IPS-20b (cell line): ENCODE data around the gene SLC17A7.

ENCODE experiments used
- H3K27ac ChIP-seq: one replicate; pipeline ENCODE4 v1.5.1; 2013; ENCODE audit warnings: low read length
- H3K27me3 ChIP-seq: 2 replicates; pipeline ENCODE4 v1.6.1; 2013; ENCODE audit warnings: mild to moderate bottlenecking, low read length, inconsistent platforms; ENCODE audit not compliant: insufficient read depth
- H3K36me3 ChIP-seq: 2 replicates; pipeline ENCODE4 v1.6.1; 2013; ENCODE audit warnings: low read depth, mild to moderate bottlenecking, inconsistent platforms, low read length, moderate library complexity; ENCODE audit not compliant: insufficient read depth
- H3K4me1 ChIP-seq: 2 replicates; pipeline ENCODE4 v1.6.1; 2013; ENCODE audit warnings: mild to moderate bottlenecking, control low read depth, inconsistent platforms, low read length, moderate library complexity; ENCODE audit not compliant: insufficient read depth
- H3K4me3 ChIP-seq: 2 replicates; pipeline ENCODE4 v1.5.1; 2013; ENCODE audit warnings: mild to moderate bottlenecking, low read length, inconsistent platforms
- H3K9ac ChIP-seq: 2 replicates; pipeline ENCODE4 v1.6.1; 2013; ENCODE audit warnings: low read depth, mild to moderate bottlenecking, inconsistent platforms, low read length, moderate library complexity
- H3K9me3 ChIP-seq: 2 replicates; pipeline ENCODE4 v1.6.1; 2013; ENCODE audit warnings: mild to moderate bottlenecking, low read depth, low read length, inconsistent platforms; ENCODE audit not compliant: insufficient read depth

The SLC17A7 gene

GRCh38 chr19:49440439-49441209 lies 703 bp downstream of the SLC17A7 start:
- Histone ChIP-seq H3K9ac (no peak overlapping the region), H3K36me3 (no peaks in the 10 kb centered on the region), H3K4me3 (peak overlapping the region; percentile 50; the same call in 1 of the 2 replicates), H3K9me3 (no peaks in the 10 kb centered on the region), H3K27ac (no peak overlapping the region), H3K4me1 (peaks cover 13% of the 10 kb centered on the region; the same call in 1 of the 2 replicates), H3K27me3 (peaks cover 67% of the 10 kb centered on the region)

GRCh38 chr19:49439836-49440235 lies 1.5 kb downstream of the SLC17A7 start:
- Histone ChIP-seq H3K27ac (no peak overlapping the region), H3K4me1 (peaks cover 13% of the 10 kb centered on the region; the same call in 1 of the 2 replicates), H3K27me3 (peaks cover 75% of the 10 kb centered on the region), H3K9me3 (no peaks in the 10 kb centered on the region), H3K9ac (no peak overlapping the region), H3K4me3 (no peak overlapping the region), H3K36me3 (no peaks in the 10 kb centered on the region)

GRCh38 chr19:49438261-49438660 lies 3.1 kb downstream of the SLC17A7 start:
- Histone ChIP-seq H3K36me3 (no peaks in the 10 kb centered on the region), H3K9me3 (no peaks in the 10 kb centered on the region), H3K9ac (no peak overlapping the region), H3K4me1 (peaks cover 13% of the 10 kb centered on the region; the same call in 1 of the 2 replicates), H3K27me3 (peaks cover 91% of the 10 kb centered on the region), H3K4me3 (no peak overlapping the region), H3K27ac (no peak overlapping the region)

GRCh38 chr19:49437231-49437630 lies 4.1 kb downstream of the SLC17A7 start:
- H3K27me3 ChIP-seq = peaks cover 99% of the 10 kb centered on the region
- peaks cover 11% of the 10 kb centered on the region; the same call in 1 of the 2 replicates for H3K4me1 ChIP-seq
- no peak overlapping the region for H3K4me3 ChIP-seq
- no peak overlapping the region for H3K27ac ChIP-seq
- no peaks in the 10 kb centered on the region for H3K9me3 ChIP-seq
- no peaks in the 10 kb centered on the region for H3K36me3 ChIP-seq
- H3K9ac ChIP-seq = no peak overlapping the region

- Histone ChIP-seq H3K36me3 (no peaks in the 10 kb centered on the region), H3K9ac (no peak overlapping the region), H3K4me1 (peaks cover 4% of the 10 kb centered on the region; the same call in 1 of the 2 replicates), H3K9me3 (no peaks in the 10 kb centered on the region), H3K27ac (no peak overlapping the region), H3K27me3 (peaks cover 99% of the 10 kb centered on the region), H3K4me3 (peak overlapping the region; percentile 47; the same call in 1 of the 2 replicates)
These were observed 4.8 kb downstream of the SLC17A7 start for GRCh38 chr19:49436381-49437017.

GRCh38 chr19:49435670-49436069 lies 5.7 kb downstream of the SLC17A7 start:
- Histone ChIP-seq H3K27me3 (peaks cover 100% of the 10 kb centered on the region), H3K4me1 (peaks cover 1% of the 10 kb centered on the region; the same call in 1 of the 2 replicates), H3K4me3 (peak overlapping the region; percentile 39; the same call in 1 of the 2 replicates), H3K36me3 (no peaks in the 10 kb centered on the region), H3K9ac (no peak overlapping the region), H3K27ac (no peak overlapping the region), H3K9me3 (no peaks in the 10 kb centered on the region)

- H3K27ac ChIP-seq = no peak overlapping the region
- peaks cover 100% of the 10 kb centered on the region for H3K27me3 ChIP-seq
- no peaks in the 10 kb centered on the region for H3K36me3 ChIP-seq
- no peak overlapping the region for H3K4me3 ChIP-seq
- H3K9me3 ChIP-seq = no peaks in the 10 kb centered on the region
- H3K9ac ChIP-seq = no peak overlapping the region
- H3K4me1 ChIP-seq = no peaks in the 10 kb centered on the region; the same call in 1 of the 2 replicates
These were observed 6.3 kb downstream of the SLC17A7 start for GRCh38 chr19:49434907-49435583.

GRCh38 chr19:49433240-49433901 lies 8.0 kb downstream of the SLC17A7 start:
- peak overlapping the region; percentile 61; the same call in 1 of the 2 replicates for H3K4me3 ChIP-seq
- no peak overlapping the region for H3K27ac ChIP-seq
- peaks cover 98% of the 10 kb centered on the region for H3K27me3 ChIP-seq
- no peak overlapping the region for H3K9ac ChIP-seq
- no peaks in the 10 kb centered on the region for H3K9me3 ChIP-seq
- H3K4me1 ChIP-seq = peaks cover 8% of the 10 kb centered on the region; the same call in 1 of the 2 replicates
- no peaks in the 10 kb centered on the region for H3K36me3 ChIP-seq

GRCh38 chr19:49432141-49433073 lies 8.9 kb downstream of the SLC17A7 start:
- Histone ChIP-seq H3K36me3 (no peaks in the 10 kb centered on the region), H3K9me3 (no peaks in the 10 kb centered on the region), H3K9ac (no peak overlapping the region), H3K4me3 (peak overlapping the region; percentile 61), H3K27ac (no peak overlapping the region), H3K27me3 (peaks cover 97% of the 10 kb centered on the region), H3K4me1 (peaks cover 8% of the 10 kb centered on the region; the same call in 1 of the 2 replicates)

- Histone ChIP-seq H3K9ac (no peak overlapping the region), H3K36me3 (no peaks in the 10 kb centered on the region), H3K4me3 (no peak overlapping the region), H3K4me1 (peaks cover 13% of the 10 kb centered on the region; the same call in 1 of the 2 replicates), H3K27me3 (peaks cover 97% of the 10 kb centered on the region), H3K27ac (no peak overlapping the region), H3K9me3 (no peaks in the 10 kb centered on the region)
These were observed 10.0 kb downstream of the SLC17A7 start for GRCh38 chr19:49431330-49431749.
